ENCODE results near the gene ATP6V0E2.

DNA sequence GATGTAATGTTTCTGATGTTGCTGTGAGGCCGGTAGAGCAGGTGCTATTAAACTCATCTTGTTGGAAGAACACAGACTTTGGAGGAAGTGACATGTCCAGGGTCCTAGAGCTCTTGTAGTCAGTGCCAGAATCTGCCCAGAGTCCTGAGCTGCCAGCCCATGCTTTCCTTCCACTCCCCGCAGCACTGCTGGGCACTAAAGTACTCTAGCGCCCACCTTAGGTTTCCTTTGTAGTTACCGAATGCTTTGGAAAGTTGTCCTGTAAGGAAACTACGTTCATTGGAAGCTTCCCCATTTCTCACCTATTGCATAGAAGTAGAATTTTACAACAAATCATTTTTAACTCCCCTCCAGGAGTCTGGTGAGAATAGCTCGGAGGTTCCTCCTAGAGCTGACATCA is 24.6 kb upstream of the ATP6V0E2 start:
- TF ChIP-seq CTCF (IDR thresholded peaks at IDR 0.05) (no peak), POLR2A (IDR thresholded peaks at IDR 0.05) (no peak)

Data from body of pancreas (tissue), 4 donors.